ENCODE results near the gene PTGDR2. TPM values are rescaled to one million over a fixed set of nuclear protein-coding genes. Genes with fewer than 3 reads are reported as not detected.
A peak's percentile ranks its signal among the peaks of the same experiment; 100 is the strongest.

PTGDR2 gene
- polyA plus RNA-seq, 2 of the 4 experiments (the other 2 are of a cell fraction): 0.09 to 0.19 TPM

GRCh38 chr11:60840470-60841430, 15.0 kb downstream of the PTGDR2 start:
- Histone ChIP-seq H3K4me1 (peaks cover 18% of the 10 kb centered on the region; the same call in 1 of the 3 replicates), H3K4me3 (no peak overlapping the region), H3K4me2 (0 out of 3 replicates have a peak overlapping the region, but pooled peaks have one; percentile 97), H3K27ac (peak overlapping the region; percentile 87 to 94; a peak in 5 of 6 replicates), H3K9me3 (no peaks in the 10 kb centered on the region)
- POLR2A ChIA-PET: no interaction called here
- no peak for TF ChIP-seq MAZ (IDR thresholded peaks at IDR 0.05; ENCODE audit: borderline replicate concordance, low read depth, low read length)
- no peak for TF ChIP-seq ELK1 (IDR thresholded peaks at IDR 0.05; ENCODE audit: low read depth, low read length)
- no peak for TF ChIP-seq HOXB5 (CRISPR knock-in tag; IDR thresholded peaks at IDR 0.05)
- no peak for TF ChIP-seq HOXB13 (CRISPR knock-in tag; IDR thresholded peaks at IDR 0.05; ENCODE audit: low read depth)
- TF ChIP-seq POLR2AphosphoS2 (conservative IDR thresholded peaks at IDR 0.05; ENCODE audit: low read length): no peak
- no peak for TF ChIP-seq RCOR1 (IDR thresholded peaks at IDR 0.05; ENCODE audit: low read depth, low read length)
- TF ChIP-seq MAFK (IDR thresholded peaks at IDR 0.05; ENCODE audit: partially characterized antibody): peak; percentile 81
- no peak for ATAC-seq
- no peak for DNase-seq (ENCODE audit: low read depth in 1 of 2, low spot score in 1 of 2)
- FAIRE-seq: no peak
- CTCF ChIA-PET: interaction anchor here (0.9 to 3.8 kb wide), 4 partner anchors 9 to 65 kb away, joined by 3 to 31 read pairs (median 4); no protein-coding TSS in a partner anchor
- 76% methylated on average over 14 of the region's 14 CpGs for WGBS (ENCODE audit: missing lambda C conversion rate)

GRCh38 chr11:60838132-60838531, 17.6 kb downstream of the PTGDR2 start:
- CTCF ChIA-PET: interaction anchor here (0.7 to 3.8 kb wide), 11 partner anchors 7 to 511 kb away, joined by 3 to 31 read pairs (median 4); no protein-coding TSS in a partner anchor
- Histone ChIP-seq H3K4me1 (peaks cover 4% of the 10 kb centered on the region; the same call in 1 of the 3 replicates), H3K9me3 (no peaks in the 10 kb centered on the region), H3K4me2 (no peak overlapping the region), H3K4me3 (no peak overlapping the region), H3K27ac (no peak overlapping the region)
- WGBS (ENCODE audit: missing lambda C conversion rate): 53% methylated on average over 7 of the region's 7 CpGs
- TF ChIP-seq FOXS1 (CRISPR knock-in tag; IDR thresholded peaks at IDR 0.05) (no peak), ELK1 (IDR thresholded peaks at IDR 0.05; ENCODE audit: low read depth, low read length) (no peak), CTCF (IDR thresholded peaks at IDR 0.05) (no peak), HMGXB4 (CRISPR knock-in tag; IDR thresholded peaks at IDR 0.05; ENCODE audit: borderline replicate concordance) (no peak), ZSCAN20 (CRISPR knock-in tag; IDR thresholded peaks at IDR 0.05) (no peak)
- no peak for FAIRE-seq
- DNase-seq (ENCODE audit: low read depth in 1 of 2, low spot score in 1 of 2): peak in 1 of 2 experiments; percentile 28
- peak; percentile 53 to 62 for ATAC-seq
- POLR2A ChIA-PET: no interaction called here

GRCh38 chr11:60836866-60837515, 18.8 kb downstream of the PTGDR2 start:
- H3K4me3 ChIP-seq: no peak overlapping the region
- FAIRE-seq (no peak), ATAC-seq (no peak), DNase-seq (ENCODE audit: low read depth in 1 of 2, low spot score in 1 of 2) (no peak)
- no peak overlapping the region for H3K4me2 ChIP-seq
- WGBS (ENCODE audit: missing lambda C conversion rate): 65% methylated on average over 7 of the region's 9 CpGs
- TF ChIP-seq POLR2A (IDR thresholded peaks at IDR 0.05; ENCODE audit: low read length): no peak
- TF ChIP-seq FOXS1 (CRISPR knock-in tag; IDR thresholded peaks at IDR 0.05): no peak
- no peak for TF ChIP-seq CEBPB (IDR thresholded peaks at IDR 0.05)
- TF ChIP-seq EHMT2 (IDR thresholded peaks at IDR 0.05; ENCODE audit: low read depth): no peak
- no peak for TF ChIP-seq CBX8 (IDR thresholded peaks at IDR 0.05)
- no peak for TF ChIP-seq NR3C1 (IDR thresholded peaks at IDR 0.05)
- no peak for TF ChIP-seq MAX (IDR thresholded peaks at IDR 0.05)
- TF ChIP-seq MYC (IDR thresholded peaks at IDR 0.05; ENCODE audit: borderline replicate concordance, low read length): no peak
- TF ChIP-seq KDM5A (IDR thresholded peaks at IDR 0.05): no peak
- no peak for TF ChIP-seq CHD4 (IDR thresholded peaks at IDR 0.05; ENCODE audit: borderline replicate concordance)
- no peak for TF ChIP-seq E2F6 (IDR thresholded peaks at IDR 0.05; ENCODE audit: borderline replicate concordance, low read depth)
- H3K4me1 ChIP-seq: peaks cover 4% of the 10 kb centered on the region; the same call in 1 of the 3 replicates
- POLR2A ChIA-PET: no interaction called here
- no peaks in the 10 kb centered on the region for H3K9me3 ChIP-seq
- CTCF ChIA-PET: interaction anchor here (0.8 to 3.8 kb wide), 10 partner anchors 9 to 337 kb away, joined by 3 to 18 read pairs (median 4); no protein-coding TSS in a partner anchor
- H3K27ac ChIP-seq: no peak overlapping the region
